HUDEP-2 (cell line): ENCODE results near the gene ZDHHC14.
A peak's percentile ranks its signal among the peaks of the same experiment; 100 is the strongest.

Source experiments
- DNase-seq, 76 experiments: peaks; one replicate each; lab custom pipeline; 2025; ENCODE audit not compliant: unreplicated experiment in 76 of 76; lab: John Stamatoyannopoulos, UW

ZDHHC14 gene

GRCh38 chr6:157486572-157486971 is 105.6 kb downstream of the ZDHHC14 start:
- no peak for DNase-seq

DNA sequence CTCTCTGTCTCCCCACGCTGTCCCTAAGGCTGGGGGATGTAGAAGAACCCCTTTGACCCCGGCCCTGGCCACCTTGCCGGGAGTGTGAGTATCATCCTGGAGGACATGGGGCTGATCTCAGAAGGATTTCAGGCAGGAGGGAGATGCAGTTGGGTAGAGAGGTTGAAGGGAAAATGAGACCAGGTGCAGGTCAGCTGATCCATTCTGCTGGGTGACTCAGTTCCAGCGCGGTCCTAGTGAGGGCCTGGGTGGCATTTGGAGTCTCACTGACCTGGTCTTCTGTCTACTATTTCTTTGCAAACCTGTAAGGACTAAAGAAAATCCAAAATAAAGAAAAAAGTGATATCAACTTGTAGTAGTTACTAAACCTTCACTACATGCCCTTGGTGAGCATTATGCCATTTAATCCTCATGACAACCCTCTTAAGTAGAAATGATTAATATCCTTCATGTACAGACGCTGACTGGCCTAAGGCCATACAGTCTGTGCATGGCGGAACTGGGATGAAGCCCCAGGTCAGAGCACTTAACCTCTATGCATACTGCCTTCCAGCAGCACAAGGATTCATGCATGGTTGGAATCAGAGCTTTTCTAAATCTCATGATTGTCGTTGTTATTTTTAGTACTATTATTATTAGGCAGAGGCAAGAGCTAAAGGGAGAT is 106.3 kb downstream of the ZDHHC14 start:
- DNase-seq = no peak

- DNase-seq = no peak
These were observed 107.1 kb downstream of the ZDHHC14 start for GRCh38 chr6:157488058-157488457.

DNA sequence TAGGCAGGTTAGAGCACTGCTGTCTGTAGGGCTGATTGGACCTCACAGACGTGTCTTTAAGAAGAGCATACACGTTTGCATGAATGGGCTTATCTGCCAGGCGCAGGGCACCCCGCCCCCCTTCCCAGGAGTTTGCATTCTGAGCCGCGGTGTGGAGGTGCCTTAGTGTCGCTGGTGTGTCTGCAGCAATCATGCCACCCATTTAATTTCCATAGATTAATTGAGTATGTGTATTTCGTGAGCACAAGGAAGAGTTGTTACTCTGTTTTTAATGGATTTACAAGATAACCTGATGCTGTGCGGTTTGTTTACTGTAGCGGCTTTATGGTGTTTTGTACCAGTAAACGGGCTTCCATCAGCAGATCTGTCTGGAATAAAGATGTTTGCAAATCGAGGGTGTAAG is 107.7 kb downstream of the ZDHHC14 start:
- DNase-seq = peak in 73 of 76 experiments; percentile 55 to 94 (median 86)

DNA sequence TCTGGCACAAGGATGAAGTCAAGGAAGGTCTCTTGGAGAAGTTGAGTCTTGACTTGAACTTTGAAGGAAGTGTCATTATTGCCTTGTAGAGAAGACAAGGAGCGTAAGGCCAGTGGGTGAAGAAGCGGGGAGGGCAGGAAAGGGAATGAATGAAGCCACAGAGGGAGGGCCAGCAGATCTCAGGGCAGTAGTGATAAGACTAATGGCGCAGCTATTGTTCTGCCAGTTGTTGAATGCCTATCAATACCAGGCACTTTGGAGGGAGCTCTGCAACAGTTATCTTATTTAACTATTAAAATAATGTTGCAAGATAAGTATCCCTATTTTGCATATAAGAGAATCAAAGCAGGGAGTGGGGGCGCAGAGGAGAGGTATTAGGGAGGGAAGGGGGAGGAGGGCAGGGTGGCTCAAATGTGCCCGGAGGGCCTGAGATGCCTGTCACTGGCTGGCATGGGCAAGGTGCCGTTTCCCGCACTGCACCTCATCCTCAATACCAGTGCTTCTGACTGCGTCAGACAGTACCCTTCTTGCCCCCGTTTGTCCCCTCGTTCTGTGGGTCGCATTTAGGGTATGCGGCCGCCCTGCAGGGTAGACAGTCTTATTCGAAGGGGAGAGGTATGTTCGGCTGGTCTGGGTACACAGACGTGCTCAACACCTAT is 109.8 kb downstream of the ZDHHC14 start:
- no peak for DNase-seq

GRCh38 chr6:157491571-157492232 is 110.7 kb downstream of the ZDHHC14 start:
- no peak for DNase-seq

DNA sequence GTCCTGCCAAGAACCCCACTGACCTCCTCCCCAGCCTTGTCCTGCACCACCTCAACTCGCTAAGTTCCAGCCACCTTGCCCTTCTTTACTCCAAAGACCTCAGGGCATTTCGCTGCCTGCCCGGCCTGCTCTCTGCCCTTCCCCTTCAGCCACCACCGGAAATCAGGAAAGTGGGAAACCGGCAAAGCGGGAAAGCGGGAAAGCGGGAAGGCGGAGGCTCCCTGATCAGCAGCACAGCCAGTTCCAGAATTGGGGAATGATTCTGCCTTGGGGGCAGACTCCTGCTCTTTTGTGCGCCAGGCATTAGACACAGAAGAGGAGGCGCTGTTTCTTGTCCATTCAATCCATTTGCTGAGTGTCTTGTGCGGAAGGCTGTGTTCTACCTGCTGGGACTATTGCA is 111.3 kb downstream of the ZDHHC14 start:
- DNase-seq = no peak

- DNase-seq = no peak
These were observed 111.8 kb downstream of the ZDHHC14 start for GRCh38 chr6:157492741-157493140.

DNA sequence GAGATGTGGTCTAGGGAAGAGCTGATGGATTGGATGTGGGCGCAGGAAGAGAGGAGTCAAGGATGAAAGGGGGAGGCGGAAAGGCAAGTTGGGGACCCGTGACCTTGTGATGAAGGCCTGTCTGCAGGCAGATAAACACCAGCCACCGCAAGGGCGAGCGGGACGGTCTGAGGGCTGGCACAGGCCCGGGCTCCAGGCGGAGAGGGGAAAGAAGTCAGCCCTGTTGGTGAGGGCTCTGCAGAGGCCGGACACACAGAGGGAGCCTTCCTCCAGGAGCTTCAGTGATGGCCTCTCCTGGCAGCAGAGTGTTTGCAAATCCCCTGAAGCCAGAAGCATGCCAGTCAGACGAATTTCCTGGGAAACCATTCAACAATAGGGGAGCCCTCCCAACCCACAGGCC is 112.2 kb downstream of the ZDHHC14 start:
- no peak for DNase-seq

DNA sequence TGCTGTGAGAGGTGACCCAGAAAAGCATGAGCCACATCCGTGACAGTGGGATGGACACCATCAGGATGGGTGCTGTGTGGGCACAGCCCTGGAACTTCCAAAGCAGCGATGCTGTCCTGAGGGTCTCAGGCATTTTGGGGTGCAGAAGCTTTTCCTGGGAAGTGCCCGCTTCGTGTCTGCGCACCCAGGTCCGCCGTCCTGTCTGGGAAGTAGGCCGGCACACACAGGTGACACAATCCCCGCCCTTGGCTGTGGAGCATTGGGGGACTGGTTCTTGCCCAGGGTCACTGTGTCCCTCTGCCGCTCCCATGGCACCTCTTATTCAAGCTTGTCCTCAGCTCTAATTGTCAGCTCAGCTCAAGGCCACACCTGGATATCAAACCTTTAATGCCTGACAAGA is 112.6 kb downstream of the ZDHHC14 start:
- no peak for DNase-seq

- no peak for DNase-seq
These were observed 113.2 kb downstream of the ZDHHC14 start for GRCh38 chr6:157494132-157494710.

GRCh38 chr6:157496534-157497095 is 115.6 kb downstream of the ZDHHC14 start:
- no peak for DNase-seq

DNA sequence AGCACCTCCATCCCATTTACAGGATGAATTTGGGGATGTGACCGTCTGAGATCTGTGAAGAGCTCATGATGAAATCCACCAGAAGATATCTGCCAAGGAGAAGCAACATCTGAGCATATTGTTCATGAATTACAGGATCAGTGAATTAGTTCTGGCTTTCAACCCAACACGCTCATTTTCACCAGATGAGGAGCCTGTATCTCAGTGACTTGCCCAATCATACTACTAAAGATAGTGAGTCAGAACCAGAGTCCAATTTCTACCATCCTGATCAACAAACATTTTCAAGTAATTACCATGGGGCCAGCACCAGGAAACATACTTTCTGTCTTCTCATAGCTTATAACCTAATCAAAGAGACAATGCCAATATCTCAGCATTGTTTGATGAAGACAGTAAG is 116.6 kb downstream of the ZDHHC14 start:
- DNase-seq = no peak

GRCh38 chr6:157498817-157499216 is 117.8 kb downstream of the ZDHHC14 start:
- DNase-seq = no peak

- DNase-seq = no peak
These were observed 119.0 kb downstream of the ZDHHC14 start for GRCh38 chr6:157500022-157500421.

GRCh38 chr6:157503018-157503747 is 122.2 kb downstream of the ZDHHC14 start:
- DNase-seq = no peak

- DNase-seq = no peak
These were observed 125.0 kb downstream of the ZDHHC14 start for GRCh38 chr6:157505912-157506491.

GRCh38 chr6:157510323-157511188 is 129.6 kb downstream of the ZDHHC14 start:
- DNase-seq = no peak

DNA sequence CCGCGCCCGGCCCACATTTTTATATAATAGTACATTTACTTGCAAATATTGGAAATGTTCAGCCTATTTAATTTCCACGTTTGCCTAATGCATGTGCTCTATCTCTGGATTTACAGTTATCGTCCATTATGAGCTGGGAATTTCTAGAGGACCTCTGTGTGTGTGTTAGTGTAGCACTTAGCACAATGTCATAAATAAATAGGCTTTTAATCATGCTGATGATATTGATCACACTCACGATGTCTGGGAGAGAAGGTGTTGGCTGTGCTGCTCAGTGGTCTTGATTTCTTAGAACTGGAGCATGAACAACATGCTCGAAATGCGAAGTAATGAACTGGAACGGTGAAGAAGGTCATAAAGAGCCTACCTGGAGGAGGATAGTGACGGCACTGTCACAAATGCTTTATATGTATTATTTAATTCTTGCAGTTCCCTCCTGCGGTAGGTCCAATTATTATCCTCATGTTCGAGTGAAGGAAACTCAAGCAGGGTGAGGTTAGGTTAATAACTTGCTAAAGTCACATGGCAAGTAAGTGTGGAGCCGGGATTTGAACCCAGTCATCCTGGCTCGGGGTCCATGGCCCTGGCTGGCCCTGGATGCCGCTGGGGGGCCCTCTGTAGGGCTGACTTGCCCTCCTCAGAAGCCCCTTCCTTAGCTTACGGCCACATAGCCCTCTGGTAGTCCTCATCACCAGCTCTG is 130.8 kb downstream of the ZDHHC14 start:
- no peak for DNase-seq
